Esophagus (tissue), 2 donors: ENCODE results near the gene INPP5D. TPM values are rescaled to one million over a fixed set of nuclear protein-coding genes. Genes with fewer than 3 reads are reported as not detected.

Experiments
- H3K27ac ChIP-seq, 2 donors: one replicate each; pipeline ENCODE4 v1.5.1; 2013; ENCODE audit warnings: low read depth in 2 of 2, mild to moderate bottlenecking in 2 of 2, inconsistent platforms in 1 of 2, low read length in 1 of 2, moderate library complexity in 1 of 2
- H3K27me3 ChIP-seq, 2 donors: one replicate each; pipeline ENCODE4 v1.6.1; 2013; ENCODE audit warnings: low read length in 2 of 2, control low read depth in 1 of 2, mild to moderate bottlenecking in 1 of 2; ENCODE audit not compliant: insufficient read depth in 2 of 2, control insufficient read depth in 1 of 2
- H3K36me3 ChIP-seq, 2 donors: one replicate each; pipeline ENCODE4 v1.6.1; 2013; ENCODE audit warnings: low read length in 1 of 2; ENCODE audit not compliant: control insufficient read depth in 2 of 2, insufficient read depth in 2 of 2
- H3K4me1 ChIP-seq, 2 donors: one replicate each; pipeline ENCODE4 v1.6.1; 2013; ENCODE audit warnings: low read length in 1 of 2; ENCODE audit not compliant: control insufficient read depth in 2 of 2, insufficient read depth in 2 of 2
- H3K4me3 ChIP-seq, 2 donors: one replicate each; pipeline ENCODE4 v1.5.1; 2013; ENCODE audit warnings: low read length in 2 of 2, mild to moderate bottlenecking in 2 of 2, low read depth in 1 of 2, moderate library complexity in 1 of 2
- H3K9me3 ChIP-seq, 2 donors: one replicate each; pipeline ENCODE4 v1.6.1; 2013; ENCODE audit warnings: mild to moderate bottlenecking in 2 of 2, low read depth in 1 of 2, low read length in 1 of 2, moderate library complexity in 1 of 2; ENCODE audit not compliant: control insufficient read depth in 2 of 2, insufficient read depth in 1 of 2
- whole genome bisulfite sequencing, 2 donors: extraction: QIAGEN DNeasy Blood & Tissue Kit; methylation state at CpG; one replicate each; pipeline ENCODE4 v1.1.7; 2013; 5-methylcytosine and 5-hydroxymethylcytosine counted together
- polyA plus RNA-seq, 2 donors: library from polyadenylated mRNA; stranded (reverse); fragments of 200-250 nt; gene quantifications; one replicate each; pipeline ENCODE4 v1.2.3, GENCODE V29; 2013
- donor health status: healthy with polysubstance abuse.
- donor health status: Bipolar disorder and iron deficiency.

Gene INPP5D
- polyA plus RNA-seq, 2 donors, result 3.4 to 5.6 TPM

DNA sequence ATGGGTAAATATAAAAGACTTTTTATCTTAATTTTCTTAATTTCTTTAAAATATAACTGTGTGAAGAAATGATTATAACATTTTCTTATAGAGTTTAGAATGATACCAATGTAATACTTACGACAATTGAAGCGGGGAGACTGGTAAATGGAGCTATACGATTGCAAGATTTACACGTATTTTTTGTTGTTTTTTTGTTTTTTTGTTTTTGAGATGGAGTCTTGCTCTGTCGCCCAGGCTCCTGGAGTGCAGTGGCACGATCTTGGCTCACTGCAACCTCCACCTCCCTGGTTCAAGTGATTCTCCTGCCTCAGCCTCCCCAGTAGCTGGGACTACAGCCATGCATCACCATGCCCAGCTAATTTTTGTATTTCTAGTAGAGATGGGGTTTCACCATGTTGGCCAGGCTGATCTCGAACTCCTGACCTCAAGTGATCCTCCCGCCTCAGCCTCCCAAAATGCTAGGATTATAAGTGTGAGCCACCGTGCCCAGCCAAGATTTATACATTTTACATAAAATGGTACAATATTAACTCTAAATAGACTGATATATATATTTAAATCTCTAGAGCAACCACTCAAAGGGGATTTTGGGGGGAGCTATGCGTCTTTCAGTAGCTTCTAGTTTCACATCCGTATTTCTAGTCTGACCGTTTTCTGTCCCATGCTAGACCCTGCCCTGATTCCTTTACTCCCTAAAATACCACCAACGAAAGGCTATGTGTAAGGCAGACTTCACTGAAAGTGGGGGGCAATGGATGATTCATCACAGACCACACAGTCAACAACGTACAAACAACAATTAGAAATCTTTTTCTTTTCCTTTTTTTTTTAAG, 163.1 kb downstream of the INPP5D start:
- no peaks in the 10 kb centered on the region for H3K4me1 ChIP-seq
- WGBS, 2 donors, result 85 to 86% methylated on average over 14 of the region's 14 CpGs

DNA sequence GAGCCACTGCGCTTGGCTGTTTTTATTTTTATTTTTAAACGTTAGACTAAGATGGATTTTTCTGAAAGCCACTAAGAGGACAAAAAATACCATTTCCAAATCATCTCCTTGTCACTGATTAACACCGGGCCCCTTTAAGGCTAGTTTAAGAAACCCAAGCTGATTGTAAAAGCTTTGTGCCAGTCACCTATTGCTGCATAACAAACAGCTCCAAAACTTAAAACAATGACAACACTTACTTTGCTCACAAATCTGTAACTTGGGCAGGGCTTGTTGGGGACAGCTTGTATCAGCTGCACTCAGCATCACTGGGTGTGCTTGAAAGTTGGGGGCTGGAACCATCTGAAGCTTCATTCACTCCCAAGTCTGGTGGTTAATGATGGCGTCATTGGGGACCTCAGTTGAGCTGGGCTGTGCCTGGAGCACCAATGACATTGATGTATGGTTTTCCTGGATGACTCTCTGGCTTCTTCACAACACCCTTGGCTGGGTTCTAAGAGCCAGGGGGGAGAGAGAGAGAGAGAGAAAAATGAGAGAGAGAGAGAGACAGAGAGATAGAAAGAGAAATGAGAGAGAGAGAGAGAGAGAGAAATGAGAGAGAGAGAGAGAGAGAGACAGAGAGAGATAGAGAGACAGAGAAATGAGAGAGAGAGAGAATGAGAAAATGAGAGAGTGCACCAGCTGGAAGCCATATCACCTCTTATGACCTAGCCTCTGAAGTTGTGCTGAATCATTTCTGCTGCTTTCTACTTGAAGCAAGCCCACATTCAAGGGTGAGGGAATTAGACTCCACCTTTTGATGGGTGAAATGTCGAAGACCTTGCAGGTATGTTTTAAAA, 165.3 kb downstream of the INPP5D start:
- Histone ChIP-seq H3K27ac (no peak overlapping the region), H3K36me3 (no peaks in the 10 kb centered on the region), H3K4me3 (no peak overlapping the region), H3K9me3 (no peaks in the 10 kb centered on the region), H3K4me1 (no peaks in the 10 kb centered on the region), H3K27me3 (no peaks in the 10 kb centered on the region)
- 84 to 91% methylated on average over 5 of the region's 5 CpGs for WGBS, 2 donors

More for the DNA sequence above, 163.1 kb downstream of the INPP5D start:
- Histone ChIP-seq H3K27me3 (no peaks in the 10 kb centered on the region), H3K4me3 (no peak overlapping the region), H3K27ac (no peak overlapping the region), H3K36me3 (no peaks in the 10 kb centered on the region), H3K9me3 (no peaks in the 10 kb centered on the region)

GRCh38 chr2:233226511-233227031, 166.4 kb downstream of the INPP5D start:
- H3K36me3 ChIP-seq, result no peaks in the 10 kb centered on the region
- H3K9me3 ChIP-seq, result no peaks in the 10 kb centered on the region
- H3K4me1 ChIP-seq, result no peaks in the 10 kb centered on the region
- no peaks in the 10 kb centered on the region for H3K27me3 ChIP-seq
- H3K4me3 ChIP-seq, result no peak overlapping the region
- no peak overlapping the region for H3K27ac ChIP-seq
- WGBS, 2 donors, result 84 to 91% methylated on average over 2 of the region's 2 CpGs

DNA sequence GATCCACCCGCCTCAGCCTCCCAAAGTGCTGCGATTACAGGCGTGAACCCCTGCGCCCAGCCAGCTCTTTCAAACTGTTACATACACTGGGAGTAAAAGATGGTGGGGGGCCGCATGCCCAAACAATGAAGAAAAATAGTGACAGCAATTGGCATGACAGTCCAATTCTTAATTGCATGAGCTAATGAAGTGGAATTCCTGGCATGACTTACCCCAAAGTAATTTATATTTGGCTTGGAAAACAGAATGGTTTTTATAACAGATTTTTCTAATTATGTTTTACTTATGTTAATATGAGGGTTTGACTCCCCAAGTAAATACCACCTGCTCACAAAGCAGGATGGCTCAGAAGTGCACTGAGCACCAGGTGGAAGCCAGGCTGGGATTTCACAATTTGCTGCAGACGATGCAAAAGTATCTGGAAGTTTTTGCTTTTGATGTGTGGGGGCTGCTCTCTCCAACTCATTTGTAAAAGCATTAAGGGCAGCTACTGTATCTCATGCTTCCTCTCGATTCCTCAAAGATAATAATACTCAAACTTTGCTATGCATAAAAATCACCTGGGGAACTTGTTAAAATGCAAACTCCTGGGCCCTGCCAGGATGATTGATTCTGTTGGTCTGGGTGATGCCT, 167.3 kb downstream of the INPP5D start:
- 79 to 85% methylated on average over 7 of the region's 7 CpGs for WGBS, 2 donors
- no peak overlapping the region for H3K27ac ChIP-seq

DNA sequence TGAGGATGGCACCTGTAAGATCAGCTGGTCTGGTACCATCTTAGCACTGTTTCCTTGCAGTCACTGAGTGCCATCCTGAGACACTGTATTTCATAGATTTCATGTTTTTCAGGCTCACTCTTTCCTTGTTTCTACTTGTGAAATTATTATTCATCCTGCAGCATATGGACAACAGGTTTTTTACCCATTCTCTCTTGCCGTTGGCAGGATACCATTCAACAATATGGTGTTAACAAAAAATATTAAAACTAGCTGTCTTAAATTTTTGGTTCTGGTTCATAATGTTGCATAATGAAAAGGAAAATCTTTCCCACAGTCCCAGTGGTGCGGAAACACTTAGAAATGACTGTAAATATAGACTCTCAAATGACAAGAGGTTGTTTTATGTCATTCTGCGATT, 168.2 kb downstream of the INPP5D start:
- no peak overlapping the region for H3K4me3 ChIP-seq
- no peaks in the 10 kb centered on the region for H3K4me1 ChIP-seq
- no peaks in the 10 kb centered on the region for H3K9me3 ChIP-seq
- H3K36me3 ChIP-seq, result no peaks in the 10 kb centered on the region
- WGBS, 2 donors, result 82 to 85% methylated on average over 3 of the region's 3 CpGs
- H3K27me3 ChIP-seq, result no peaks in the 10 kb centered on the region
- H3K27ac ChIP-seq, result no peak overlapping the region

More for the DNA sequence above, 167.3 kb downstream of the INPP5D start:
- Histone ChIP-seq H3K36me3 (no peaks in the 10 kb centered on the region), H3K9me3 (no peaks in the 10 kb centered on the region), H3K4me1 (no peaks in the 10 kb centered on the region), H3K4me3 (no peak overlapping the region), H3K27me3 (no peaks in the 10 kb centered on the region)

DNA sequence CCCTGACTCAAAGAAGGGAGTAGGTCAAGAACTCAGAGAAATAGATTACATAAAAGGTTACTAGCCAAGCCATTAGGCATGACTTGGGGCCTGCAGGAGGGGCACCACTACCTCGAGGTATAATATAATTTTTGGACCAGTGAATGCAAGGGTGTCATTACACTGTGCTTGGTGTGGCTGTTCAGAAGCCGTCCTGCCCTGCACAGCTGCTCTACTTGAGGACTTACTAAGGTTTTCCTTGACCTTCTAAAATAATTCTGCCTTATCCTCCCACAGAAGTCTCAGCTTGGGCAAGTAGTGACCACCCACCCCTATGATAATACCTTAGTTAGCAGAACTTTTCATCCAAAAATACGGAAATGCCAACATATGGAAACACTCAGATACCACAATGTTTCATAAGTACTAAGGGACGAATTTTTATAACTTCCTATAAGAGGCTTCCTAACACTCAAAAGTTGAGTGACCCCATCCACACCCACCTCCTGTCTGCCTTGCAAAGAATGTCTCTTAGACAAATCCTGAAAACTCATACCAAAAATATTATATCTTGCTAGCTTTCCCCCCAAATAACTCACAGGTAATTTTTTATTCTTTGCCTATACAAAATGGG, 173.6 kb downstream of the INPP5D start:
- 63 to 65% methylated on average over 4 of the region's 4 CpGs for WGBS, 2 donors
- Histone ChIP-seq H3K4me3 (no peak overlapping the region), H3K27me3 (no peaks in the 10 kb centered on the region), H3K9me3 (no peaks in the 10 kb centered on the region), H3K36me3 (no peaks in the 10 kb centered on the region), H3K27ac (no peak overlapping the region), H3K4me1 (no peaks in the 10 kb centered on the region)

DNA sequence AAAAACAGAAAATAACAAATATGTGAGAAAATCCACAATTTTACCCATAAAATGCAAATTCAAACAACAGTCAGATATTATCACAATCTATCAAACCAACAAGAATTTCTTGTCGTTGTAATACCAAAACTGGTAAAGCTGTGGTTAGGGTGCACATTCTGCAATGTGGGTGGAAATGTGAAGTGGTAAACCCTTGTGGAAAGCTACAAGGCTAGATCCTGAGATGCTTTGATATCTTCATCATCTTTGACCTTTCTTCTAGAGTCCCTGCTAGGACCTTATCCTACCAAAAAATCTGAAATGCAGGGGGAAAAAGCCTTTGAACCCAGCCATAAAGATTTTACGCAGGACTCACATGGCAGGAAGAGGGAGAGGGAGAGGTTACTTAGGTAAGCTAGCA, 174.1 kb downstream of the INPP5D start:
- WGBS, 2 donors, result 82 to 83% methylated on average over 2 of the region's 2 CpGs
- no peaks in the 10 kb centered on the region for H3K4me1 ChIP-seq

GRCh38 chr2:233234996-233235395, 174.9 kb downstream of the INPP5D start:
- Histone ChIP-seq H3K4me1 (no peaks in the 10 kb centered on the region), H3K36me3 (no peaks in the 10 kb centered on the region), H3K27ac (no peak overlapping the region), H3K27me3 (no peaks in the 10 kb centered on the region), H3K4me3 (no peak overlapping the region), H3K9me3 (no peaks in the 10 kb centered on the region)
- 72 to 81% methylated on average over 3 of the region's 3 CpGs for WGBS, 2 donors

More for the DNA sequence above, 174.1 kb downstream of the INPP5D start:
- H3K27ac ChIP-seq, result no peak overlapping the region
- no peaks in the 10 kb centered on the region for H3K36me3 ChIP-seq
- H3K4me3 ChIP-seq, result no peak overlapping the region
- no peaks in the 10 kb centered on the region for H3K9me3 ChIP-seq
- H3K27me3 ChIP-seq, result no peaks in the 10 kb centered on the region

GRCh38 chr2:233235977-233236376, 175.8 kb downstream of the INPP5D start:
- Histone ChIP-seq H3K4me3 (no peak overlapping the region), H3K9me3 (no peaks in the 10 kb centered on the region), H3K27ac (no peak overlapping the region), H3K27me3 (no peaks in the 10 kb centered on the region), H3K4me1 (no peaks in the 10 kb centered on the region), H3K36me3 (no peaks in the 10 kb centered on the region)
- 71 to 76% methylated on average over 9 of the region's 9 CpGs for whole genome bisulfite sequencing, 2 donors
